ENCODE data around the gene JPT2.
A peak's percentile ranks its signal among the peaks of the same experiment; 100 is the strongest.

Gene JPT2, protein sequence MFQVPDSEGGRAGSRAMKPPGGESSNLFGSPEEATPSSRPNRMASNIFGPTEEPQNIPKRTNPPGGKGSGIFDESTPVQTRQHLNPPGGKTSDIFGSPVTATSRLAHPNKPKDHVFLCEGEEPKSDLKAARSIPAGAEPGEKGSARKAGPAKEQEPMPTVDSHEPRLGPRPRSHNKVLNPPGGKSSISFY

DNA sequence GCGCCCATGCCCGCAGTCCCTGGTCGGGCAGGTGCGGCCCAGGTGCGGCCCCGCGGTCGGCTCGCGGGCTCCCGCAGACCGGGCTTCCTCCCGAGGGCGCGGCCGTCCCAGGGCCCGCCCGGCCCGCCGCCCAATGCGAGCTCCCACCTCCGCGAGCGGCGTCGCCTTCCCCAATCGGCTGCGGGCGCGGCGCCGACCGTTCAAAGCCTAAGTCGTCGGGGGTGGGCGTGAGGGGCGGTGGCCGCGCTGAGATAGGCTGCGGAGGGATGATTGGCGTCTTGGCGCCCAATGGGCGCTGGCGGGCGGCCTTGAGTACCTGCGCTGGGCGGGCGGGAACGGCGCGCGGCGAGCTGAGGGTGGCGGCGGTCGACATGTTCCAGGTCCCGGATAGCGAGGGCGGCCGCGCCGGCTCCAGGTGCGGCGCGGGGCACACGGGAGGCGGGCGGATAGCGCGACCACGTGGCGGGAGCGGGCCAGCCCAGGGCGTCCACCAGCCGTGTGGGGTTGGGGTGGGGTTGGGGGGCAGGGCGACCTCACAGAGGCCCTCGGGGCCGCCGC, at the start of gene JPT2:
Gene JPT2, plus strand, starts transcription at position 338 of the 558 bp plus-strand sequence. Its CDS starts 34 bp downstream, at position 372.
- Histone ChIP-seq H3K27me3 (ENCODE audit: insufficient read depth, low read depth) (no peaks in the 10 kb centered on the region), H4K20me1 (ENCODE audit: insufficient read depth) (peaks cover 5% of the 10 kb centered on the region; the same call in 1 of the 2 replicates), H2AFZ (ENCODE audit: low read depth) (peak within 1 kb of the TSS; percentile 48), H3K4me1 (ENCODE audit: low read depth, poor library complexity, severe bottlenecking) (peaks cover 24% of the 10 kb centered on the region), H3K9ac (peak within 1 kb of the TSS; percentile 91), H3K4me3 (IDR thresholded peaks at IDR 0.05; ENCODE audit: insufficient read depth, low read depth, low read length) (peak within 1 kb of the TSS; percentile 69), H3K27ac (peak within 1 kb of the TSS; percentile 64), H3K79me2 (ENCODE audit: insufficient read depth, low read depth) (peaks cover 47% of the 10 kb centered on the region), H3K36me3 (ENCODE audit: insufficient read depth) (no peaks in the 10 kb centered on the region), H3K4me2 (peak within 1 kb of the TSS; percentile 97)
- TF ChIP-seq, protein P1, sequence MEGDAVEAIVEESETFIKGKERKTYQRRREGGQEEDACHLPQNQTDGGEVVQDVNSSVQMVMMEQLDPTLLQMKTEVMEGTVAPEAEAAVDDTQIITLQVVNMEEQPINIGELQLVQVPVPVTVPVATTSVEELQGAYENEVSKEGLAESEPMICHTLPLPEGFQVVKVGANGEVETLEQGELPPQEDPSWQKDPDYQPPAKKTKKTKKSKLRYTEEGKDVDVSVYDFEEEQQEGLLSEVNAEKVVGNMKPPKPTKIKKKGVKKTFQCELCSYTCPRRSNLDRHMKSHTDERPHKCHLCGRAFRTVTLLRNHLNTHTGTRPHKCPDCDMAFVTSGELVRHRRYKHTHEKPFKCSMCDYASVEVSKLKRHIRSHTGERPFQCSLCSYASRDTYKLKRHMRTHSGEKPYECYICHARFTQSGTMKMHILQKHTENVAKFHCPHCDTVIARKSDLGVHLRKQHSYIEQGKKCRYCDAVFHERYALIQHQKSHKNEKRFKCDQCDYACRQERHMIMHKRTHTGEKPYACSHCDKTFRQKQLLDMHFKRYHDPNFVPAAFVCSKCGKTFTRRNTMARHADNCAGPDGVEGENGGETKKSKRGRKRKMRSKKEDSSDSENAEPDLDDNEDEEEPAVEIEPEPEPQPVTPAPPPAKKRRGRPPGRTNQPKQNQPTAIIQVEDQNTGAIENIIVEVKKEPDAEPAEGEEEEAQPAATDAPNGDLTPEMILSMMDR (conservative IDR thresholded peaks at IDR 0.05; ENCODE audit: low read depth, low read length) = no peak

DNA sequence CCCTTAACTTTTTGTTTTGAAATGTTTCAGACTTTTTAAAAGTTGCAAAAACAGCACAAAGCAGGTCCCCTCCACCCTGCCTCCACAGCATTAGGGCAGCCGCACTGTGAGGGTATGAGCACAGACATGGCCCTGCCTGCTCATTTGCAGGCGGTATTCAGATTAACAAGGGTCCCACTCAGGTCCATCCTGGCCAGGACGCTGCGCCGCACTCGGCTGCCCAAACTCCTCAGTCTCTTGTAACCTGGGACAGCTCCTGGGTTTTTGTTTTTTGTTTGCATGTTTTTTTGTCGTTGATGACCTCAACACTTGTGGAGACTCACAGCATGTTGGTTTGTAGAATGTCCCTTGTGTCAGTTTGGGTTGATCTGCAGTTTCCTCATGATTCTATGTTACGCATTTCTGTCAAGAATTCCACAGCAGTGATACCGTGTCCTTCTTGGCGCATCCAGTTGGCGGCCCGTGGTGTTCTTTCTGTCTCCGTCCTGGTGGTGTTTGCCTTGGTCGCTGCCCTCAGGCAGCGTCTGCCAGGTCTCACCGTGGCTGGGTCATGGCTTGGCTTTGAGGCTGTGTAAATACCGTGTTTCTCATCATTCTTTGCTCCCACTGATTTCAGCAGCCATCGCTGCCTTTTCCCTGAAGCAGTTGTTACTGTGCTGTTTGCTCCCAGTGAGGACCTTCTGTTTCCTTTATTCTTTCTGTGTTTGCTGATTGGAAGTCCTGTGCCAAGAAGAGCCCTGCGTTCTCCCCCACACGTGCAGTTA, 47.4 kb upstream of the JPT2 start:
- no peaks in the 10 kb centered on the region for H3K4me1 ChIP-seq (ENCODE audit: low read depth, poor library complexity, severe bottlenecking)
- TF ChIP-seq, protein P1 (conservative IDR thresholded peaks at IDR 0.05; ENCODE audit: low read depth, low read length) = no peak
- H2AFZ ChIP-seq (ENCODE audit: low read depth) = no peak overlapping the region
- no peaks in the 10 kb centered on the region for H4K20me1 ChIP-seq (ENCODE audit: insufficient read depth)
- H3K36me3 ChIP-seq (ENCODE audit: insufficient read depth) = peaks cover 12% of the 10 kb centered on the region; the same call in 1 of the 2 replicates
- no peak overlapping the region for H3K4me2 ChIP-seq
- no peaks in the 10 kb centered on the region for H3K27me3 ChIP-seq (ENCODE audit: insufficient read depth, low read depth)
- H3K79me2 ChIP-seq (ENCODE audit: insufficient read depth, low read depth) = no peaks in the 10 kb centered on the region
- H3K27ac ChIP-seq = no peak overlapping the region
- H3K4me3 ChIP-seq (IDR thresholded peaks at IDR 0.05; ENCODE audit: insufficient read depth, low read depth, low read length) = no peak overlapping the region
- H3K9ac ChIP-seq = no peak overlapping the region

DNA sequence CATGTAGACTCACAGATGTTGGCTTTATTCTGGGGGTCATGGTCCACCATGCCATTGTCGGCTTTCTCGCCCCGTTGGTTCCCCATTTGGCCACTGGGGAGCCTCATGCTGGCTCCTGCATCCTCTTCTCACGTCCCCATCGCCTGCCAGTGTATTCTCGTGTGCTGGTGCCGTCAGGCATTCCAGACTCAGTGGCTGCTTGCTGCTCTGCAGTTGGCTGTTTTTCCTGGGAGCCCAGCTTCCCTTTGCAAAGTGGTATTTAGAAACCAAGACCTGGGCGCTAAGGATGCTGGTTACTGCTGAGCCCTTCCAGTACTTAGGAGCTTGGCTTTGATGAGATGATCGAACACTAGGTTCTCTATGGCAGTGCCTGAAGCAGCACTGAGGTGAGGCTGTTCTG, 46.8 kb upstream of the JPT2 start:
- Histone ChIP-seq H3K4me2 (no peak overlapping the region), H3K36me3 (ENCODE audit: insufficient read depth) (peaks cover 10% of the 10 kb centered on the region; the same call in 1 of the 2 replicates), H3K27ac (no peak overlapping the region), H3K4me1 (ENCODE audit: low read depth, poor library complexity, severe bottlenecking) (no peaks in the 10 kb centered on the region), H3K27me3 (ENCODE audit: insufficient read depth, low read depth) (no peaks in the 10 kb centered on the region), H3K79me2 (ENCODE audit: insufficient read depth, low read depth) (no peaks in the 10 kb centered on the region), H2AFZ (ENCODE audit: low read depth) (no peak overlapping the region), H3K9ac (no peak overlapping the region), H3K4me3 (IDR thresholded peaks at IDR 0.05; ENCODE audit: insufficient read depth, low read depth, low read length) (no peak overlapping the region), H4K20me1 (ENCODE audit: insufficient read depth) (no peaks in the 10 kb centered on the region)
- TF ChIP-seq, protein P1 (conservative IDR thresholded peaks at IDR 0.05; ENCODE audit: low read depth, low read length) = no peak

DNA sequence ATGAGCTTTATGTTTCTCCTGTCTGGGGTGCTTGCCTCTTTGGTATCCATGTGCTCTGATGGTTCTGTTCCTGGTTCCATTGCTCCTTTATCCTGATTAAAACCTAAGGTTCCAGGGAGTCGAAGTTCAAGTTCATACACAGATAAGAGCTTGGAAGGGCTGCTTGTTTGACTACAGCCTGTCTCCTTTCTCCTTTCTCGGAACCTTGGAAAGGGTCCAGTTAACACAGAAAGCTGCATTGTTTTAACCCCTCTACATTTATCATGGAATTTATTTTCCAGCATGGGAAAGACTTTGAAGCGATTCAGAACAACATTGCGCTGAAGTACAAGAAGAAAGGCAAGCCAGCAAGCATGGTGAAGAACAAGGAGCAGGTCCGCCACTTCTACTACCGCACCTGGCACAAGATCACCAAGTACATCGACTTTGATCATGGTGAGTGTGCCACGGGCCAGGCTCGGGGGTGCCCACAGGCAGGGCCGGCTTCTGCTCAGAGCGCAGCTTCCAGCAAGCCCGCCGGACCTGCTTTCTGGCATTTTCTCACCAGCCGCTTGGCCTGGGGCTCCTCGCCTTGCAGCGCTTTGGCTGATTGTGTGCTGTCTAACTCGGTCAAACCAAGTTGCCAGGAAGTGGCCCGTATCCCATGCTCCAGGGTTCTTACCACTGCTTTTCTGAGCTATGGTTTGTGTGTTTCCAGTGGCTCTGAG, 46.0 kb upstream of the JPT2 start:
- Histone ChIP-seq H3K27me3 (ENCODE audit: insufficient read depth, low read depth) (no peaks in the 10 kb centered on the region), H2AFZ (ENCODE audit: low read depth) (no peak overlapping the region), H3K79me2 (ENCODE audit: insufficient read depth, low read depth) (no peaks in the 10 kb centered on the region), H3K4me2 (no peak overlapping the region), H3K4me3 (IDR thresholded peaks at IDR 0.05; ENCODE audit: insufficient read depth, low read depth, low read length) (no peak overlapping the region), H3K27ac (no peak overlapping the region), H3K9ac (no peak overlapping the region), H4K20me1 (ENCODE audit: insufficient read depth) (no peaks in the 10 kb centered on the region), H3K36me3 (ENCODE audit: insufficient read depth) (0 out of 2 replicates have a peak, but pooled peaks cover 4% of the 10 kb centered on the region), H3K4me1 (ENCODE audit: low read depth, poor library complexity, severe bottlenecking) (no peaks in the 10 kb centered on the region)
- TF ChIP-seq, protein P1 (conservative IDR thresholded peaks at IDR 0.05; ENCODE audit: low read depth, low read length) = no peak
